Upper lobe of right lung (tissue), 1 donor: ENCODE data around the gene TENM4. TPM values are rescaled to one million over a fixed set of nuclear protein-coding genes. Genes with fewer than 3 reads are reported as not detected.
"Not testable (repeated sequence)": the region's sequence is repeated elsewhere in the genome, so short reads cannot be mapped to it uniquely, and the experiment has no call there.

Experiments used
- ATAC-seq: fragments of 200-7000 bp; cut with Tn5 transposase; one replicate; pipeline ENCODE4 v1.9.1; 2020; ENCODE audit warnings: mild to moderate bottlenecking, moderate library complexity
- DNase-seq: peaks from one replicate; pipeline ENCODE4 v3.0.0-alpha.2; 2020
- H3K27ac ChIP-seq: fragments of 200-600 bp; one replicate; pipeline ENCODE4 v1.8.0; 2022
- H3K27me3 ChIP-seq: fragments of 200-600 bp; one replicate; pipeline ENCODE4 v1.8.0; 2022; ENCODE audit warnings: mild to moderate bottlenecking
- H3K36me3 ChIP-seq: fragments of 200-600 bp; one replicate; pipeline ENCODE4 v1.8.0; 2022
- H3K4me1 ChIP-seq: fragments of 200-600 bp; one replicate; pipeline ENCODE4 v1.8.0; 2022
- H3K4me3 ChIP-seq: fragments of 200-600 bp; one replicate; pipeline ENCODE4 v1.8.0; 2022; ENCODE audit warnings: mild to moderate bottlenecking
- H3K9me3 ChIP-seq: fragments of 200-600 bp; one replicate; pipeline ENCODE4 v1.8.0; 2022
- intact Hi-C: fragments of 100-400 bp; cut with DNase I; formaldehyde crosslinking; loops from one replicate; pipeline ENCODE4 v1.11.0; 2022
- total RNA-seq: library from RNA; stranded (reverse); fragmentation: NEBNext Ultra II Directional; extraction: Animal tissue kit (Norgen Biotek cat#: 25700); gene quantifications from one replicate; pipeline ENCODE4 v1.2.1, GENCODE V29; 2021
- TF ChIP-seq, protein P1 (sequence below): fragments of 200-600 bp; IDR thresholded peaks from one replicate; pipeline ENCODE4 v1.8.0; 2022; ENCODE audit warnings: antibody characterized with exemption
- donor health status: DM: no; HTN: yes; CAD: no; lungs with severe emphysema.

TENM4 gene
- total RNA-seq, 1 donor from 2014 or later = 4.3 TPM

DNA sequence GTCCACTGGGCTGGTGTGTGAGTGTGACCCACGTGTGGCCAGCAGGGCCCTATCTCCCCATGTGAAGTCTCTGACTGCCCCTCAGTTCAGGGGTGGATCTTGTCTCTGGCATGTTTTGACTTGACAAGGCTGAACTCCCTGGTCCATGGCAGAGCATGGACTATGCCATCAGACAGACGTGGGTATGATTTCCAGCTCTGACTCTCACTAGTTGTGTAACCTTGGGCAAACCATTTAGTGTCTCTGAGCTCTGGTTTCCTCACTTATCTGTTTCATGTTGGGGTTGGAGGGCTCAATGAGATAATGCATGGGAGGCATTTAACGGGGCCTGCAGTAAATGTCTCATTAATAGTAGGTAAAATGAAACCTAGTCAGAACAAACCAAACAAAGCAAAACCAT, 611.7 kb downstream of the TENM4 start:
- H3K9me3 ChIP-seq = no peaks in the 10 kb centered on the region
- H3K4me3 ChIP-seq = no peak overlapping the region
- intact Hi-C loops = no loop called here
- H3K27me3 ChIP-seq = no peaks in the 10 kb centered on the region
- no peaks in the 10 kb centered on the region for H3K36me3 ChIP-seq
- no peak for DNase-seq
- H3K4me1 ChIP-seq = peaks cover 18% of the 10 kb centered on the region
- ATAC-seq = no peak
- no peak overlapping the region for H3K27ac ChIP-seq
- TF ChIP-seq, protein P1, sequence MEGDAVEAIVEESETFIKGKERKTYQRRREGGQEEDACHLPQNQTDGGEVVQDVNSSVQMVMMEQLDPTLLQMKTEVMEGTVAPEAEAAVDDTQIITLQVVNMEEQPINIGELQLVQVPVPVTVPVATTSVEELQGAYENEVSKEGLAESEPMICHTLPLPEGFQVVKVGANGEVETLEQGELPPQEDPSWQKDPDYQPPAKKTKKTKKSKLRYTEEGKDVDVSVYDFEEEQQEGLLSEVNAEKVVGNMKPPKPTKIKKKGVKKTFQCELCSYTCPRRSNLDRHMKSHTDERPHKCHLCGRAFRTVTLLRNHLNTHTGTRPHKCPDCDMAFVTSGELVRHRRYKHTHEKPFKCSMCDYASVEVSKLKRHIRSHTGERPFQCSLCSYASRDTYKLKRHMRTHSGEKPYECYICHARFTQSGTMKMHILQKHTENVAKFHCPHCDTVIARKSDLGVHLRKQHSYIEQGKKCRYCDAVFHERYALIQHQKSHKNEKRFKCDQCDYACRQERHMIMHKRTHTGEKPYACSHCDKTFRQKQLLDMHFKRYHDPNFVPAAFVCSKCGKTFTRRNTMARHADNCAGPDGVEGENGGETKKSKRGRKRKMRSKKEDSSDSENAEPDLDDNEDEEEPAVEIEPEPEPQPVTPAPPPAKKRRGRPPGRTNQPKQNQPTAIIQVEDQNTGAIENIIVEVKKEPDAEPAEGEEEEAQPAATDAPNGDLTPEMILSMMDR = no peak

DNA sequence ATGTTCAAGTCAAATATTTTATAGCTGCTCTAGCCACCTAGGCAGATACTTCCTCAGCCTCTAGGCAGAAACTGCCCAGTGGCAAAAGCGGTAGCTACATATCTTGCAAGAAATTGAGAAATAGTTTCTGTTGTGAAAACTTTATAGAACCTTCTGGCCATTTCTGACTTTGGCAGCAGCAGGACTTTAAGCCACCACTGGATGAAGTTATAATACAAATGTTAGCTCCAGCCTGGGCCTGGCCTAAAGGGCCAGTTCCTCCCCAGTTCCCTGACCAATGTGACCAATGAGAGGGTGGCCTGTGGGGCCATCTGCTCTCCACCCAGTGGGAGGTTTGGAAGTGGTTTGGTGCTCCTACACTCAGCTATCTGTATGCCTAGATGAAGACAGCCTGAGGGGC, 612.2 kb downstream of the TENM4 start:
- intact Hi-C loops = no loop called here
- Histone ChIP-seq H3K4me3 (no peak overlapping the region), H3K4me1 (peaks cover 22% of the 10 kb centered on the region), H3K27ac (no peak overlapping the region), H3K27me3 (no peaks in the 10 kb centered on the region), H3K36me3 (no peaks in the 10 kb centered on the region), H3K9me3 (no peaks in the 10 kb centered on the region)
- ATAC-seq (peak; percentile 65), DNase-seq (no peak)
- TF ChIP-seq, protein P1 = no peak

DNA sequence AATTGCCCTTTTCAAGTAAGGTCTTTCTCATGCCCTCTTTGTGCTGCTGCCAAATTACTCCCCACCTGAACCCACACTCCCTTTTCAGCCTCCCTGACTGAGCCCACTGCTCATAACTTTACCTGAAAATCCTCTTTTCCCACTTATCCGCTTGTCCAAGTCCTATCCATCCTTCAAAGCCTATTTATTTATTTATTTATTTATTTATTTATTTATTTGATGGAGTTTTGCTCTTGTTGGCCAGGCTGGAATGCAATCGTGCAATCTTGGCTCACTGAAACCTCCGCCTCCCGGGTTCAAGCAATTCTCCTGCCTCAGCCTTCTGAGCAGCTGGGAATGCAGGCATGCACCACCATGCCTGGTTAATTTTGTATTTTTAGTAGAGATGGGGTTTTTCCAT, 613.5 kb downstream of the TENM4 start:
- DNase-seq, H3K27me3 ChIP-seq, intact Hi-C loops, H3K9me3 ChIP-seq, H3K27ac ChIP-seq, H3K4me3 ChIP-seq, H3K36me3 ChIP-seq, ATAC-seq: not testable (repeated sequence)
- H3K4me1 ChIP-seq = peaks cover 28% of the 10 kb centered on the region

DNA sequence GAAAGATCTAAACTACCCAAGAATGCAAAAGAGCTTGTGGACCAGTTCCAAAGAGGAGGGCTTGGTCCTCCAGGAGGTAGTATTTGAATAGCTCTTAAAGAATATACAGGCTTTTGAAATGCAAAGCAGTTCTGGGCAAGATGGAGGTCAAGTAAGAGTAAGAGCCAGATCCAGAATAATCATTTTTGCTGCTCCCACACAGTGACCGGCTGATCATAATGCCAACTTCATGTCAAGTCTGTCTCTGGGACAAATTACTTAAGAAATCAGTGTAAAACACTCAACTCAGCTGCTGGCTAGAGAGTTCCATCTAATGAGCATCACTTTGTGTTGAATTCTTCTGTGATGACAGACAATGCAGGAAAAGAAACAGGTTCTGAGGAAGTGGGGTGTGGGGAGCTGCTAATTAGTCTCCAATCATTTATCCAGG, 615.2 kb downstream of the TENM4 start:
- Histone ChIP-seq H3K36me3 (no peaks in the 10 kb centered on the region), H3K27me3 (no peaks in the 10 kb centered on the region), H3K27ac (no peak overlapping the region), H3K4me3 (no peak overlapping the region), H3K4me1 (peaks cover 28% of the 10 kb centered on the region), H3K9me3 (no peaks in the 10 kb centered on the region)
- ATAC-seq (no peak), DNase-seq (no peak)
- intact Hi-C loops = no loop called here
- TF ChIP-seq, protein P1 = no peak

DNA sequence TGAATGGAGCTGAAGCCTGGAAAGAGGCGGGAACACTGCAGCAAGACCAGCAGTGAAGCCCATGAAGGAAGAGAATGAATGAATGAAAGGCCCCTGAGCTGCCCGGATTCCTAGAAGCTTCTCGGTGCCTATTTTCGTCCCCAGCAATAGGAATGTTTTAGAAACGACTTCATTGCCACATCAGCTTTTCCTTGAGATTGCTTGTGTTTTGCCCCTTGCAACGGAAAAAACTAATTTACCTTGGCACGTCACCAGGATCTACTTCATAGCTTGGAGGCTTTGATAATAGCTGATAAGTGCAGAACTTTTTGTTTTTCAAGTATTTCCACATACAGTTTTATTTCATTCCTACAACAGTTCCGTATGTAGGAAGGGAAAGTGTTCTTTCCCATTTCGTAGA, 617.2 kb downstream of the TENM4 start:
- intact Hi-C loops = no loop called here
- Histone ChIP-seq H3K27me3 (no peaks in the 10 kb centered on the region), H3K9me3 (no peaks in the 10 kb centered on the region), H3K4me3 (no peak overlapping the region), H3K36me3 (no peaks in the 10 kb centered on the region), H3K27ac (peak overlapping the region; percentile 73), H3K4me1 (peaks cover 28% of the 10 kb centered on the region)
- TF ChIP-seq, protein P1 = no peak
- DNase-seq (no peak), ATAC-seq (peak; percentile 25)

DNA sequence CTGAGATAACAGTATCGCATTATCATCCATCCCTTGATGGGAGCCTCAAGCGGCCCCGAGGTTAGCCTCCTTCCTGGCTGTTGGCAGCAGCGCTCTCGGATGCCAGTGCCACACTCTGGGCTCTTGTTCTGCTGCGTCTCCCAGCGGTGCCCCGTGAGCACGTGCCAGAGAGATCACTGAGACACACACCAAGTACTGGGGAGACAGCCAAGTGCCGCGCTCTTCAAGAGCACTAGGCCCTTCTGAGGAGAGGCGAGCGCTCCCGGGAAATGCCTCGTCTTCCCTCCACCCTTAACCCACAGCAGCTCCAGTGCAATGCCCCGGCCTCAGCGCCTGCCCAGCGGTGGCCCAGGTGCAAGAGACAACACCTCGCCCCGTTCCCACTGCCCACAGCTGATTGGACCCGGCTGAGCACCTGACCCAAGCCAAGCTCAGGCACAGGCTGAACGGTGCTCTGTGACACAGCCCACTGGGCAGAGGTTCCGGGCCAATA, 617.9 kb downstream of the TENM4 start:
- Histone ChIP-seq H3K27ac (peak overlapping the region; percentile 73), H3K36me3 (no peaks in the 10 kb centered on the region)
- peak; percentile 96 for ATAC-seq

More for the DNA sequence above, 617.9 kb downstream of the TENM4 start:
- peak; percentile 88 for DNase-seq
- Histone ChIP-seq H3K4me1 (peaks cover 28% of the 10 kb centered on the region), H3K9me3 (no peaks in the 10 kb centered on the region), H3K4me3 (no peak overlapping the region), H3K27me3 (no peaks in the 10 kb centered on the region)
- TF ChIP-seq, protein P1 = no peak
- intact Hi-C loops = no loop called here
